Measurements from ENCODE around the gene CPS1.

The CPS1 gene

GRCh38 chr2:210522399-210522798 lies 34.0 kb upstream of the CPS1 start:
- H3K23ac ChIP-seq (ENCODE audit: low read length), result no peak overlapping the region
- no peaks in the 10 kb centered on the region for H3K27me3 ChIP-seq (ENCODE audit: insufficient read depth, low read length)
- no peak overlapping the region for H4K8ac ChIP-seq (ENCODE audit: low read depth, low read length)
- H2AK5ac ChIP-seq (ENCODE audit: low read length), result no peak overlapping the region
- no peak overlapping the region for H3K14ac ChIP-seq (ENCODE audit: low read length)
- no peak overlapping the region for H4K91ac ChIP-seq (ENCODE audit: low read depth, low read length)
- no peak overlapping the region for H3K4me2 ChIP-seq (ENCODE audit: low read length)
- H3K4ac ChIP-seq (ENCODE audit: low read depth, low read length), result no peak overlapping the region
- H3K79me2 ChIP-seq (ENCODE audit: control insufficient read depth, insufficient read depth, low read length, poor library complexity), result no peaks in the 10 kb centered on the region
- H3K79me1 ChIP-seq (ENCODE audit: low read length), result no peaks in the 10 kb centered on the region
- H2BK120ac ChIP-seq (ENCODE audit: insufficient read depth, low read length, poor library complexity), result no peak overlapping the region
- no peak overlapping the region for H3K27ac ChIP-seq (ENCODE audit: low read depth, low read length)
- no peak for DNase-seq
- H3K9me3 ChIP-seq (ENCODE audit: insufficient read depth, low read depth, low read length), result no peaks in the 10 kb centered on the region
- H2AFZ ChIP-seq (ENCODE audit: insufficient read depth, low read length, poor library complexity), result no peak overlapping the region
- no peak overlapping the region for H2BK5ac ChIP-seq (ENCODE audit: low read depth, low read length, poor library complexity)
- no peaks in the 10 kb centered on the region for H3K4me1 ChIP-seq (ENCODE audit: control insufficient read depth in 1 of 2, insufficient read depth in 2 of 2, low read length in 2 of 2)
- no peak overlapping the region for H4K12ac ChIP-seq (ENCODE audit: low read depth, low read length)
- H2BK12ac ChIP-seq (ENCODE audit: low read length), result no peak overlapping the region
- no peak overlapping the region for H3K4me3 ChIP-seq (ENCODE audit: low read depth, low read length)
- no peaks in the 10 kb centered on the region for H3K36me3 ChIP-seq (ENCODE audit: control insufficient read depth in 1 of 2, insufficient read depth in 2 of 2, low read length in 2 of 2)
- no peak overlapping the region for H3K9ac ChIP-seq (ENCODE audit: low read length)
- no peak overlapping the region for H3K18ac ChIP-seq (ENCODE audit: low read length)

- H3K79me2 ChIP-seq (ENCODE audit: control insufficient read depth, insufficient read depth, low read length, poor library complexity), result no peaks in the 10 kb centered on the region
- H3K79me1 ChIP-seq (ENCODE audit: low read length), result no peaks in the 10 kb centered on the region
- H2BK5ac ChIP-seq (ENCODE audit: low read depth, low read length, poor library complexity), result no peak overlapping the region
- no peak overlapping the region for H3K14ac ChIP-seq (ENCODE audit: low read length)
- no peak overlapping the region for H3K27ac ChIP-seq (ENCODE audit: low read depth, low read length)
- WGBS (ENCODE audit: extremely low coverage, insufficient coverage, insufficient read length), result no CpG with 5 or more reads among the region's 4 CpGs
- H3K4me1 ChIP-seq (ENCODE audit: control insufficient read depth in 1 of 2, insufficient read depth in 2 of 2, low read length in 2 of 2), result no peaks in the 10 kb centered on the region
- H3K18ac ChIP-seq (ENCODE audit: low read length), result no peak overlapping the region
- H2BK120ac ChIP-seq (ENCODE audit: insufficient read depth, low read length, poor library complexity), result no peak overlapping the region
- DNase-seq, result no peak
- no peak overlapping the region for H2AK5ac ChIP-seq (ENCODE audit: low read length)
- H4K12ac ChIP-seq (ENCODE audit: low read depth, low read length), result no peak overlapping the region
- H2AFZ ChIP-seq (ENCODE audit: insufficient read depth, low read length, poor library complexity), result no peak overlapping the region
- no peak overlapping the region for H3K4me2 ChIP-seq (ENCODE audit: low read length)
- no peak overlapping the region for H3K4me3 ChIP-seq (ENCODE audit: low read depth, low read length)
- no peaks in the 10 kb centered on the region for H3K9me3 ChIP-seq (ENCODE audit: insufficient read depth, low read depth, low read length)
- no peak overlapping the region for H3K23ac ChIP-seq (ENCODE audit: low read length)
- no peak overlapping the region for H2BK12ac ChIP-seq (ENCODE audit: low read length)
- H4K8ac ChIP-seq (ENCODE audit: low read depth, low read length), result no peak overlapping the region
- H3K36me3 ChIP-seq (ENCODE audit: control insufficient read depth in 1 of 2, insufficient read depth in 2 of 2, low read length in 2 of 2), result no peaks in the 10 kb centered on the region
- H3K4ac ChIP-seq (ENCODE audit: low read depth, low read length), result no peak overlapping the region
- H4K91ac ChIP-seq (ENCODE audit: low read depth, low read length), result no peak overlapping the region
- no peaks in the 10 kb centered on the region for H3K27me3 ChIP-seq (ENCODE audit: insufficient read depth, low read length)
- H3K9ac ChIP-seq (ENCODE audit: low read length), result no peak overlapping the region
Measured at GRCh38 chr2:210523650-210524289, 32.6 kb upstream of the CPS1 start.

- H3K36me3 ChIP-seq (ENCODE audit: control insufficient read depth in 1 of 2, insufficient read depth in 2 of 2, low read length in 2 of 2), result no peaks in the 10 kb centered on the region
- H3K4ac ChIP-seq (ENCODE audit: low read depth, low read length), result no peak overlapping the region
- H3K14ac ChIP-seq (ENCODE audit: low read length), result no peak overlapping the region
- no peak overlapping the region for H2BK12ac ChIP-seq (ENCODE audit: low read length)
- H2AK5ac ChIP-seq (ENCODE audit: low read length), result no peak overlapping the region
- no peak overlapping the region for H3K23ac ChIP-seq (ENCODE audit: low read length)
- H2BK5ac ChIP-seq (ENCODE audit: low read depth, low read length, poor library complexity), result no peak overlapping the region
- no peak overlapping the region for H3K27ac ChIP-seq (ENCODE audit: low read depth, low read length)
- no peaks in the 10 kb centered on the region for H3K27me3 ChIP-seq (ENCODE audit: insufficient read depth, low read length)
- H3K4me3 ChIP-seq (ENCODE audit: low read depth, low read length), result no peak overlapping the region
- no peak overlapping the region for H4K12ac ChIP-seq (ENCODE audit: low read depth, low read length)
- no peaks in the 10 kb centered on the region for H3K9me3 ChIP-seq (ENCODE audit: insufficient read depth, low read depth, low read length)
- H4K8ac ChIP-seq (ENCODE audit: low read depth, low read length), result no peak overlapping the region
- H4K91ac ChIP-seq (ENCODE audit: low read depth, low read length), result no peak overlapping the region
- no peak overlapping the region for H3K4me2 ChIP-seq (ENCODE audit: low read length)
- no peaks in the 10 kb centered on the region for H3K79me2 ChIP-seq (ENCODE audit: control insufficient read depth, insufficient read depth, low read length, poor library complexity)
- H3K79me1 ChIP-seq (ENCODE audit: low read length), result no peaks in the 10 kb centered on the region
- DNase-seq, result no peak
- no peak overlapping the region for H2AFZ ChIP-seq (ENCODE audit: insufficient read depth, low read length, poor library complexity)
- no peaks in the 10 kb centered on the region for H3K4me1 ChIP-seq (ENCODE audit: control insufficient read depth in 1 of 2, insufficient read depth in 2 of 2, low read length in 2 of 2)
- H3K18ac ChIP-seq (ENCODE audit: low read length), result no peak overlapping the region
- no peak overlapping the region for H2BK120ac ChIP-seq (ENCODE audit: insufficient read depth, low read length, poor library complexity)
- no peak overlapping the region for H3K9ac ChIP-seq (ENCODE audit: low read length)
Measured at GRCh38 chr2:210524533-210524932, 31.9 kb upstream of the CPS1 start.

- Histone ChIP-seq H3K9ac (ENCODE audit: low read length) (no peak overlapping the region), H4K8ac (ENCODE audit: low read depth, low read length) (no peak overlapping the region), H3K36me3 (ENCODE audit: control insufficient read depth in 1 of 2, insufficient read depth in 2 of 2, low read length in 2 of 2) (no peaks in the 10 kb centered on the region), H3K4me3 (ENCODE audit: low read depth, low read length) (no peak overlapping the region), H3K14ac (ENCODE audit: low read length) (no peak overlapping the region), H3K4me2 (ENCODE audit: low read length) (no peak overlapping the region), H3K4me1 (ENCODE audit: control insufficient read depth in 1 of 2, insufficient read depth in 2 of 2, low read length in 2 of 2) (no peaks in the 10 kb centered on the region), H3K27me3 (ENCODE audit: insufficient read depth, low read length) (no peaks in the 10 kb centered on the region), H3K9me3 (ENCODE audit: insufficient read depth, low read depth, low read length) (no peaks in the 10 kb centered on the region), H2BK120ac (ENCODE audit: insufficient read depth, low read length, poor library complexity) (no peak overlapping the region), H3K4ac (ENCODE audit: low read depth, low read length) (no peak overlapping the region), H3K79me2 (ENCODE audit: control insufficient read depth, insufficient read depth, low read length, poor library complexity) (no peaks in the 10 kb centered on the region), H4K12ac (ENCODE audit: low read depth, low read length) (no peak overlapping the region), H3K79me1 (ENCODE audit: low read length) (no peaks in the 10 kb centered on the region), H3K18ac (ENCODE audit: low read length) (no peak overlapping the region), H2AK5ac (ENCODE audit: low read length) (no peak overlapping the region), H4K91ac (ENCODE audit: low read depth, low read length) (no peak overlapping the region), H2BK5ac (ENCODE audit: low read depth, low read length, poor library complexity) (no peak overlapping the region), H3K23ac (ENCODE audit: low read length) (no peak overlapping the region), H2AFZ (ENCODE audit: insufficient read depth, low read length, poor library complexity) (no peak overlapping the region), H3K27ac (ENCODE audit: low read depth, low read length) (no peak overlapping the region), H2BK12ac (ENCODE audit: low read length) (no peak overlapping the region)
- DNase-seq, result no peak
Measured at GRCh38 chr2:210527286-210527685, 29.1 kb upstream of the CPS1 start.

Measured in trophoblast cell (in vitro differentiated cells and primary cell).